ENCODE results near the gene GGA2.

The GGA2 gene

DNA sequence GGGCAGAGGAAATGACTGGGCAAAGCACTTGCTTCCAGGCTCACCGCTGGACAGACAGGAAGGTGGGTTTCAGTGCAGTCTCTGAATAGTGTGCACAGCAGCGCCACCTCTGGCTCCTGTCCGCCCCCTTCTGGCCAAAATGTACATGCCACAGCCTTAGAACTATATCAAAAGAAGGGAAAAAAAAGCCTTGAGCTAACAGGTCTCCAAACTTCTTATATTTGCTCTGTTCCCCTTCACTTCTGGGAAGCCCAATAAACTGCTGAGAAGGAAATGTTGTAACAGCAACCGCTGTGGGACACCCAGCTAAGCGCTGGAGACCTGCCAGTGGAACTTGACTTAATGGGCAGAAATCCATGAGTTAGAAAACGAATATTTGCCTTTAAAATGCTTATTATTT is 74.8 kb downstream of the GGA2 start:
- Histone ChIP-seq H3K4me2 (ENCODE audit: low read length) (no peak overlapping the region), H3K79me2 (ENCODE audit: control insufficient read depth, insufficient read depth, low read length, poor library complexity) (no peaks in the 10 kb centered on the region)
- no CpG with 5 or more reads among the region's 6 CpGs for WGBS (ENCODE audit: extremely low coverage, insufficient coverage, insufficient read length)

DNA sequence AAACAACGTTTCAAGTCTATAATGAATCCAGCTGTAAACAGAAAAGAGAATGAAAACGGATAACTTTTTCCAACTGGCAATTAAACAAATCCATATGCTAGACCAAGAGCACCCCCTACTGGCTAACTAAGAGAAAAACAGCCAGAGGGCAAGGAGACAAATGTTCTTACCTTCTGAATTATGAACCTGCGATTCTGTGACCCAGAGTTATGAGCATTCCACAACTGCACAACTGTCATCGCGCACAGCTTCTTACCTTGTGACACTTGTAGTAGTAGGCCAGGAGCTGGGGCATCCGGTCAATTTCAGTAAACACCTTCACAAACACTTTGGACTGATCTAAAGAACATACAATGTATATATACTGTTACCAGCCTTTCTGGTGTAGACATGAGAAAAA is 75.9 kb downstream of the GGA2 start:
- Histone ChIP-seq H2BK120ac (ENCODE audit: insufficient read depth, low read length, poor library complexity) (no peak overlapping the region), H3K36me3 (ENCODE audit: control insufficient read depth in 1 of 2, insufficient read depth in 2 of 2, low read length in 2 of 2) (peaks cover 19 to 22% of the 10 kb centered on the region in 2 experiments)

More for the DNA sequence above, 74.8 kb downstream of the GGA2 start:
- no peak overlapping the region for H4K12ac ChIP-seq (ENCODE audit: low read depth, low read length)
- H3K14ac ChIP-seq (ENCODE audit: low read length): no peak overlapping the region
- H3K79me1 ChIP-seq (ENCODE audit: low read length): no peaks in the 10 kb centered on the region
- H2AK5ac ChIP-seq (ENCODE audit: low read length): no peak overlapping the region
- H2BK12ac ChIP-seq (ENCODE audit: low read length): no peak overlapping the region
- no peaks in the 10 kb centered on the region for H3K9me3 ChIP-seq (ENCODE audit: insufficient read depth, low read depth, low read length)
- no peak overlapping the region for H3K4me3 ChIP-seq (ENCODE audit: low read depth, low read length)
- H3K18ac ChIP-seq (ENCODE audit: low read length): no peak overlapping the region
- no peaks in the 10 kb centered on the region for H3K27me3 ChIP-seq (ENCODE audit: insufficient read depth, low read length)
- H3K9ac ChIP-seq (ENCODE audit: low read length): no peak overlapping the region
- no peak overlapping the region for H4K8ac ChIP-seq (ENCODE audit: low read depth, low read length)
- H3K4me1 ChIP-seq (ENCODE audit: control insufficient read depth in 1 of 2, insufficient read depth in 2 of 2, low read length in 2 of 2): no peaks in the 10 kb centered on the region
- H4K91ac ChIP-seq (ENCODE audit: low read depth, low read length): no peak overlapping the region
- H3K23ac ChIP-seq (ENCODE audit: low read length): no peak overlapping the region
- no peak overlapping the region for H3K4ac ChIP-seq (ENCODE audit: low read depth, low read length)
- H2BK120ac ChIP-seq (ENCODE audit: insufficient read depth, low read length, poor library complexity): no peak overlapping the region
- H3K36me3 ChIP-seq (ENCODE audit: control insufficient read depth in 1 of 2, insufficient read depth in 2 of 2, low read length in 2 of 2): peaks cover 16 to 20% of the 10 kb centered on the region in 2 experiments
- peak; percentile 65 to 84 for DNase-seq
- H2AFZ ChIP-seq (ENCODE audit: insufficient read depth, low read length, poor library complexity): no peak overlapping the region
- no peak overlapping the region for H2BK5ac ChIP-seq (ENCODE audit: low read depth, low read length, poor library complexity)
- H3K27ac ChIP-seq (ENCODE audit: low read depth, low read length): no peak overlapping the region

DNA sequence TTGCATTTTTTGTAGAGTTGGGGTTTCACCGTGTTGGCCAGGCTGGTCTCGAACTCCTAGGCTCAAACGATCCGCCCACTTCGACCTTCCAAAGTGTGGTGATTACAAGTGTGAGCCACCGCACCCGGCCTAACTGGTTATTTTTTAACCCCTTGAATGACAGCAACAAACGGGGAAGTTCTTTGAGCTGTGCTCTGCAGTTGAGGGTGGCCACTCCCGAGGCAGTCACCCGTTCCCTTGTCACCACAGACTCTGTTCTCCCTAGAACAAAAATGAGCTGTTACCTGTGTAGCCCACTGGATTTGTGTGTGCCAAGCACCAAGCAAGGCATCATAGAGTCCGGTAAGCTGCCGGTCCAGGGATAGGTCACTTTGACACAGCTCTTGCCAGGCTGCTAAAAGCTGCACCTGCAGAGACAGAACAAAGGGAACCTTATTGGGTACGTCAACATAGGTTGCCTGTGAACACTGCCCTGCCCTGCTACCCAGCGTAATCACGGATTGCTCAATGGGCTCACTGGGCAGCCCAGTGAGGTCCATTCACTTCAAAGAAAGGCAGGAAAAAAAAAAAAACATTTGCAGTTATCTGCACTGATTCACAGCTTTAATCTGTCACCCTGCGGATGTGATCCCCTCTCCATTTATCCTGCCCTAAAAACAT is 76.9 kb downstream of the GGA2 start:
- no peak overlapping the region for H4K91ac ChIP-seq (ENCODE audit: low read depth, low read length)
- H3K36me3 ChIP-seq (ENCODE audit: control insufficient read depth in 1 of 2, insufficient read depth in 2 of 2, low read length in 2 of 2): peaks cover 19 to 22% of the 10 kb centered on the region in 2 experiments
- no peak overlapping the region for H2AK5ac ChIP-seq (ENCODE audit: low read length)
- no peaks in the 10 kb centered on the region for H3K79me1 ChIP-seq (ENCODE audit: low read length)
- H3K4me1 ChIP-seq (ENCODE audit: control insufficient read depth in 1 of 2, insufficient read depth in 2 of 2, low read length in 2 of 2): no peaks in the 10 kb centered on the region
- no peak overlapping the region for H3K18ac ChIP-seq (ENCODE audit: low read length)
- H3K27me3 ChIP-seq (ENCODE audit: insufficient read depth, low read length): no peaks in the 10 kb centered on the region
- H3K4ac ChIP-seq (ENCODE audit: low read depth, low read length): no peak overlapping the region
- no peaks in the 10 kb centered on the region for H3K9me3 ChIP-seq (ENCODE audit: insufficient read depth, low read depth, low read length)
- no peak overlapping the region for H2BK120ac ChIP-seq (ENCODE audit: insufficient read depth, low read length, poor library complexity)
- H3K4me2 ChIP-seq (ENCODE audit: low read length): no peak overlapping the region
- DNase-seq: no peak
- no CpG with 5 or more reads among the region's 16 CpGs for WGBS (ENCODE audit: extremely low coverage, insufficient coverage, insufficient read length)
- no peaks in the 10 kb centered on the region for H3K79me2 ChIP-seq (ENCODE audit: control insufficient read depth, insufficient read depth, low read length, poor library complexity)
- H2BK5ac ChIP-seq (ENCODE audit: low read depth, low read length, poor library complexity): no peak overlapping the region
- no peak overlapping the region for H3K4me3 ChIP-seq (ENCODE audit: low read depth, low read length)
- no peak overlapping the region for H2AFZ ChIP-seq (ENCODE audit: insufficient read depth, low read length, poor library complexity)
- H3K27ac ChIP-seq (ENCODE audit: low read depth, low read length): no peak overlapping the region
- H2BK12ac ChIP-seq (ENCODE audit: low read length): no peak overlapping the region
- H4K12ac ChIP-seq (ENCODE audit: low read depth, low read length): no peak overlapping the region
- no peak overlapping the region for H3K9ac ChIP-seq (ENCODE audit: low read length)
- H3K14ac ChIP-seq (ENCODE audit: low read length): no peak overlapping the region
- H3K23ac ChIP-seq (ENCODE audit: low read length): no peak overlapping the region
- H4K8ac ChIP-seq (ENCODE audit: low read depth, low read length): no peak overlapping the region

More for the DNA sequence above, 75.9 kb downstream of the GGA2 start:
- Histone ChIP-seq H3K4me2 (ENCODE audit: low read length) (no peak overlapping the region), H4K12ac (ENCODE audit: low read depth, low read length) (no peak overlapping the region), H3K4me3 (ENCODE audit: low read depth, low read length) (no peak overlapping the region), H3K27me3 (ENCODE audit: insufficient read depth, low read length) (no peaks in the 10 kb centered on the region), H3K18ac (ENCODE audit: low read length) (no peak overlapping the region), H2BK5ac (ENCODE audit: low read depth, low read length, poor library complexity) (no peak overlapping the region), H3K4me1 (ENCODE audit: control insufficient read depth in 1 of 2, insufficient read depth in 2 of 2, low read length in 2 of 2) (no peaks in the 10 kb centered on the region), H2AFZ (ENCODE audit: insufficient read depth, low read length, poor library complexity) (no peak overlapping the region), H3K23ac (ENCODE audit: low read length) (no peak overlapping the region), H3K14ac (ENCODE audit: low read length) (no peak overlapping the region), H2BK12ac (ENCODE audit: low read length) (no peak overlapping the region), H3K4ac (ENCODE audit: low read depth, low read length) (no peak overlapping the region), H2AK5ac (ENCODE audit: low read length) (no peak overlapping the region), H3K9me3 (ENCODE audit: insufficient read depth, low read depth, low read length) (no peaks in the 10 kb centered on the region), H3K27ac (ENCODE audit: low read depth, low read length) (no peak overlapping the region), H3K79me2 (ENCODE audit: control insufficient read depth, insufficient read depth, low read length, poor library complexity) (no peaks in the 10 kb centered on the region), H4K8ac (ENCODE audit: low read depth, low read length) (no peak overlapping the region), H3K79me1 (ENCODE audit: low read length) (no peaks in the 10 kb centered on the region), H3K9ac (ENCODE audit: low read length) (no peak overlapping the region), H4K91ac (ENCODE audit: low read depth, low read length) (no peak overlapping the region)
- WGBS (ENCODE audit: extremely low coverage, insufficient coverage, insufficient read length): no CpG with 5 or more reads among the region's 6 CpGs
- peak; percentile 45 to 91 for DNase-seq

GRCh38 chr16:23432176-23433128 is 77.8 kb downstream of the GGA2 start:
- Histone ChIP-seq H4K8ac (ENCODE audit: low read depth, low read length) (no peak overlapping the region), H3K23ac (ENCODE audit: low read length) (no peak overlapping the region), H3K4ac (ENCODE audit: low read depth, low read length) (no peak overlapping the region), H2BK5ac (ENCODE audit: low read depth, low read length, poor library complexity) (no peak overlapping the region), H3K79me1 (ENCODE audit: low read length) (no peaks in the 10 kb centered on the region), H4K12ac (ENCODE audit: low read depth, low read length) (no peak overlapping the region), H3K79me2 (ENCODE audit: control insufficient read depth, insufficient read depth, low read length, poor library complexity) (no peaks in the 10 kb centered on the region), H3K4me1 (ENCODE audit: control insufficient read depth in 1 of 2, insufficient read depth in 2 of 2, low read length in 2 of 2) (no peaks in the 10 kb centered on the region), H3K14ac (ENCODE audit: low read length) (no peak overlapping the region), H3K36me3 (ENCODE audit: control insufficient read depth in 1 of 2, insufficient read depth in 2 of 2, low read length in 2 of 2) (peaks cover 16 to 18% of the 10 kb centered on the region in 2 experiments), H3K27ac (ENCODE audit: low read depth, low read length) (no peak overlapping the region), H2BK12ac (ENCODE audit: low read length) (no peak overlapping the region), H3K18ac (ENCODE audit: low read length) (no peak overlapping the region), H2AK5ac (ENCODE audit: low read length) (no peak overlapping the region), H3K9me3 (ENCODE audit: insufficient read depth, low read depth, low read length) (no peaks in the 10 kb centered on the region), H4K91ac (ENCODE audit: low read depth, low read length) (no peak overlapping the region), H3K27me3 (ENCODE audit: insufficient read depth, low read length) (no peaks in the 10 kb centered on the region), H3K4me2 (ENCODE audit: low read length) (no peak overlapping the region), H2BK120ac (ENCODE audit: insufficient read depth, low read length, poor library complexity) (no peak overlapping the region), H3K9ac (ENCODE audit: low read length) (no peak overlapping the region), H3K4me3 (ENCODE audit: low read depth, low read length) (no peak overlapping the region), H2AFZ (ENCODE audit: insufficient read depth, low read length, poor library complexity) (no peak overlapping the region)
- no CpG with 5 or more reads among the region's 10 CpGs for WGBS (ENCODE audit: extremely low coverage, insufficient coverage, insufficient read length)
- peak in 1 of 2 donors; percentile 37 for DNase-seq
